HL-60/S4 (cell line): ENCODE data around the gene HTR5A.
"Not testable (repeated sequence)": the region's sequence is repeated elsewhere in the genome, so short reads cannot be mapped to it uniquely, and the experiment has no call there.

ENCODE experiments used
- in situ Hi-C: fragments of 300-500 bp; cut with MboI; formaldehyde crosslinking; loops from 2 replicates; pipeline ENCODE4 v1.14.3; 2022; ENCODE audit warnings: low sequenced_read_pairs

Gene HTR5A

GRCh38 chr7:155069992-155070751, at the start of gene HTR5A:
Gene HTR5A, plus strand, starts transcription at chr7:155070324. Its CDS starts 576 bp downstream, at chr7:155070900.
- in situ Hi-C loops = no loop called here

DNA sequence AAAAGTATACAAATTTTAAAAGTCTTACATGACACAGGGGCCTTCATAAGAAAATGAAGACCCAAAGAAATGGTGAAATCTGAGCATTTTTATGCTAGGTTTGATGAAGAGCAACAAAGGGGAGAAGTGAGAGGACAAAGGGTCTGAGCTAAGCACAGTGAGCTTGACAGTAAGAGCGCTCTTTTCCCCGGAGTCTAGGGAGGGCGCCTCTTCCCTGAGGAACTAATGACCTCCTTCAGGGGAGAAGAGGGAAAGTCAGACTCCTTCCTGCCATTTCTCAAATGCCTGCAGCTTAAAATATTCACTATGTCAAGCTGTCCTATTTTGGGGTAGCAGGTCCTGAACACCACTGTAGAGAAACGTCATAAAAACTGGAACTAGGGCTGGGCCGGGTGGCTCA, 49.1 kb upstream of the HTR5A start:
- in situ Hi-C loops = no loop called here

DNA sequence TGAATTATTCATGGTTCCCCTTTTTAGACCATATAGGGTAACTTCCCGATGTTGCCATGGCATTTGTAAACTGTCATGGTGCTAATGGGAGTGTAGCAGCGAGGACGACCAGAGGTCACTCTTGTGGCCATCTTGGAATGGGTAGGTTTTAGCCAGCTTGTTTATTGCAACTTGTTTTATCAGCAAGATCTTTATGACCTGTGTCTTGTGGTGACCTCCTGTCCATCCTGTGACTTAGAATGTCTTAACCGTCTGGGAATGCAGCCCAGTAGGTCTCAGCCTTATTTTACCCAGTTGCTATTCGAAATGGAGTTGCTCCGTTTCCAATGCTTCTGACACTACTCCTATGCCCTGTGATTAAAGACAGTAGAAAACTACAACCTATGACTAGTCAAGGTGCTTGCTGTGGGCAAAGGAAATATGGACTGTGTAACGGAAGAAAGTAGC, 48.4 kb upstream of the HTR5A start:
- in situ Hi-C loops = no loop called here

GRCh38 chr7:155027879-155028278, 42.2 kb upstream of the HTR5A start:
- in situ Hi-C loops = no loop called here

DNA sequence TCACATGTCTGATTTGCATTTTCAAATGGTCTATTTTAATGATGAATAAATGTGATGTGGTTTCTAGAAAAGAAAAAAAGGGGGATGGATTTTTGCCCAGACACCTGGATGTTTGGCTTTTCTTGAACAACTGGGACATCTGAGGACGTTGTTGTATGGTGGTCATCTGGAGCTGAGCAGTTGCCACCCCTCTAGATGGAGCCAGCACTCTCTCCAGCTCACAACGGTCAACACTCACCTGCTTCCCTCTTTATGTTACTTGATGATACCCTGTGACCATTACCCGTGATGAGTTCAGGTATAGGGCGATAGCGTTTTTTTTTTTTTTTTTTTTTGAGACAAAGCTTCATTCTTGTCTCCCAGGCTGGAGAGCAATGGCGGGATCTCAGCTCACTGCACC, 37.1 kb upstream of the HTR5A start:
- in situ Hi-C loops = no loop called here

DNA sequence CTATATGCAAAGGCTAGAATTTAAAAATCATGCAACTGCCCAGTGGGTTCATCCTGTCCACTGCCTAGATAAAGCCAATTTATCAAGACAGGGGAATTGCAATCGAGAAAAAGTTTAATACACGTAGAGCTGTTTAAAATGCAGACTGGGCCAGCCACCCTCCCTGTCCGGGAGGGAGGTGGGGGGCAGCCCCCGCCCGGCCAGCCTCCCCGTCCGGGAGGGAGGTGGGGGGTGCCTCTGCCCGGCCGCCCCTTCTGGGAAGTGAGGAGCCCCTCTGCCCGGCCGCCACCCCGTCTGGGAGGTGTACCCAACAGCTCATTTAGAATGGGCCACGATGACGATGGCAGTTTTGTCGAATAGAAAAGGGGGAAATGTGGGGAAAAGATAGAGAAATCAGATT, 35.6 kb upstream of the HTR5A start:
- in situ Hi-C loops = not testable (repeated sequence)

DNA sequence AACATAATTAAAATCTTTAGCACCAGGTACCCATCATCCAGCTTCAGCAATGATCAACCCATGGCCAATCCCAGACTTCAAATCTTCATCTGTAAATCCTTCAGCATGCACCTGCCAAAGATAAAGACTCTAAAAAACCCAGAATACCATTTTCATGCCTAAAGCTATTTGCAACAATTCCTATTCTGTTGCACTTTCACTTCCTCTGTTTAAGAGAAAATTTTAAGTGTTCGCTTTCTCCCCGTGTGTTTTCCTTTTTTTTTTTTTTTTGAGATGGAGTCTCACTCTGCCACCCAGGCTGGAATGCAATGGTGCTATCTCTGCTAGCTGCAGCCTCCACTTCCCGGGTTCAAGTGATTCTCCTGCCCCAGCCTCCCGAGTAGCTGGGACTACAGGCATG, 31.8 kb upstream of the HTR5A start:
- in situ Hi-C loops = no loop called here

- in situ Hi-C loops = no loop called here
These were observed 26.4 kb upstream of the HTR5A start for GRCh38 chr7:155043756-155044155.

DNA sequence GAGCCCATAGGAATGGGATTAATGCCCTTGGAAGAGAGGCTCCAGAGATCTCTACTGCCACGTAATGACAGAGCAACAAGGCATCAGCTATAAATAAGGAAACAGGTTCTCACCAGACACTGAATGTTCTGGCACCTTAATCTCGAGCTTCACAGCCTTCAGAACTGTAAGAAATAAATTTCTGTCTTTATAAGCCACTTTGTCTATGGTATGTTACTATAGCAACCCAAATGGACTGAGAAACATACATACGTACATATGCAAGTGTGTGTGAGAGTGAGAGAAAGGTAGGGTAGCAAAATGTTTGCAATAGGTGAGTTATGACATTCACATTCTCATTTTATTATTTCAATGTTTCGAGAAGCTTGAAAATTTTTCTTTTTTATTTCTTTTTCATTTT, 22.1 kb upstream of the HTR5A start:
- in situ Hi-C loops = no loop called here

GRCh38 chr7:155051355-155051754, 18.8 kb upstream of the HTR5A start:
- in situ Hi-C loops = no loop called here

DNA sequence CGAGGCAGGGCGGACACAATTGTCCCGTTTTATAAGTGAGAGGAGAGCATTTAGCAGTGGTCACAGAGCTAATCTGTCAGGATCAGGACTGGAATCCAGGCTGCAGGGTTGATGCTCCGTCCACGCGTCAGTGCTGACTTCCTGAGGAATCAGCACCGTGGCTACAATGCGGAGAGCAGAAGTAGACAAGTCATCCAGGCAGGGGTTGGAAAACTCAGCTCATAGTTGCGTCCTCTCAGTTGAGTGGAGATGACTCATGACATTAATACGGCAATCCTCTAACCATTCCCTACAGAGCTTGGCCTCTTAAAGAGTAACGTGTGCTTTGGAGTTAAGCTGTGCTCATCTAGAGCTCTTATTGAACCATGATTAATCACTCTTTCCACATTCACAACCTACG, 17.1 kb upstream of the HTR5A start:
- in situ Hi-C loops = no loop called here

DNA sequence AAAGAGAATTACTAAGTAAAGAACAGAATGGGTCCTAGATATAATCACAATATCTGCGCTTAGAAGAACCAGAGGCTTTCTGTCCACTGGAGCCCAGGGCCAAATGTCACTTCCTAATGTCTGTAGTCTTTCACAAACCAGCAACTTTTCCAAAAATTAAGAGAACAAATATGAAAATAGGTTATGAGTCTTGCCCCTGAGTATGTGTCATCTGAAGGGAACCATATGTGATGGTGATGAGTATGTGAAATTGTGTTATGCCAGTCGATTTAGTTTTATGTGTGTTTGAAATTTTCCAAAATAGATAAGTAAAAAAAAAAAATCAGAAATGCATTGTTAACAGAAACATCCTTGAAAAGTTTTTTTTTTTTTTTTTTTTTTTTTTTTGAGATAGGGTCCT, 15.4 kb upstream of the HTR5A start:
- in situ Hi-C loops = no loop called here

DNA sequence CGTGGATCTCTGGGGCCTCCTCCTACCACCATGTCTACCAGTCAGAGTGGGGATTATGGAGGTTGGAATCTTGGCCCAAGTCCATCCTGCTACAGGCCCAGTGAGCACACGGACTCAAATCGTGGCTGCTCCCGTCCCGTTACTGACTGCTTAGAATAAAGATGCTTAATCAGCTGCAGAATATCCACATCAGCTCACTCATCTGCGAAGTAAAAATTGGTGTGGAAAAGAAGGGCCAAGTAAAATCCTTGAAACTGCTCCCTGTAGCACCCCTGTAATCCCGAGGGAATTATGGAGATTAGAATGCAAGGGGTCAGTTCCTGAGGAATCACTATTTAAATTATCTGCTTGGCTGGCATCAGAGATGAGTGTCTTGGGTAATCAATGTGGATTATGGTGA, 13.0 kb upstream of the HTR5A start:
- in situ Hi-C loops = no loop called here

- in situ Hi-C loops = no loop called here
These were observed 11.2 kb upstream of the HTR5A start for GRCh38 chr7:155058896-155059295.

GRCh38 chr7:155059703-155060102, 10.4 kb upstream of the HTR5A start:
- in situ Hi-C loops = no loop called here

DNA sequence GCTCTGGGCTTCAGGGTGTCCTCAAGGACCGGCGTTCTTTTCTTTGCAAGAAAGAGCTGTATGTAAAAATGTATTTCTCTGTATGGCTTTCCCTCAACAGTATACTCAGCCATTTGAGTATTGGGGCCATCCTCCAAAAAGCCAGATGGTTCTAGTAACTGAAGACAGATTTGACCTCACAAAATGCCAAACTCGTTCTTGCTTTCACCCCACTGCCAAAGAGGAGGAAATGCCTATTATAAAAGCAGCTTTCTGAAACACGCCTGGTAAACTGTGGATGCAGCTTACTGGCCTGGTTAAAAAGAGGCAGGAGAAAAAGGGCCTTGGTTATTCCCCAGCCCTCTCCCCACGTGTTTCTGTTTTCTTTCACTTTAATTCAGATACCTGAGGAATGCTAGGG, 7.7 kb upstream of the HTR5A start:
- in situ Hi-C loops = no loop called here

GRCh38 chr7:155064186-155064585, 5.9 kb upstream of the HTR5A start:
- in situ Hi-C loops = no loop called here

DNA sequence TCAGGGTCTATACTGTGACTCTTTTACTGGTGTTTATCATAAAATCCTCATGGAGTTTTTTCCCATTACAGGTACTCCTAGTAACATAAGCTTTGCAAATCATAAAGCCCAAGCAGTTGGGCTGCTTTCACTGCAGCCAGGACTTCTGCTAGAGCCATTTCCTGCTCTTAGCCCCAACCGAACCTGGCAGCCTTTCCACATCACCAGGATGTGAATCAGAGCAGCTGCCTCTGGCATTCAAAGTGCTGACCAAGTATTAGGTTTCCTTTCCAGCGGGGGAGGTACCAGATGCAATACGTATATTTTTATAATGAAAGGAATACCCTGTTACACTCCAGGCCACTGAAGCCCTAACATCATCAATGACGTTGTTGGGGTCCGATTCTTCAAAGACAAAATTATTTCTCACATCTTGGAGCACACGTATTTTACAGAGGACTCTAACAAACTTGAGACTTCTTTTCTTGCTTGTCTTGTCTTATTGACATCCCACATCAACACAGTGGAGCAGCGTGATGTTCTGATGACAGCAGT, 3.6 kb upstream of the HTR5A start:
- in situ Hi-C loops = no loop called here

- in situ Hi-C loops = no loop called here
These were observed 1.1 kb downstream of the HTR5A start for GRCh38 chr7:155071121-155071651.

DNA sequence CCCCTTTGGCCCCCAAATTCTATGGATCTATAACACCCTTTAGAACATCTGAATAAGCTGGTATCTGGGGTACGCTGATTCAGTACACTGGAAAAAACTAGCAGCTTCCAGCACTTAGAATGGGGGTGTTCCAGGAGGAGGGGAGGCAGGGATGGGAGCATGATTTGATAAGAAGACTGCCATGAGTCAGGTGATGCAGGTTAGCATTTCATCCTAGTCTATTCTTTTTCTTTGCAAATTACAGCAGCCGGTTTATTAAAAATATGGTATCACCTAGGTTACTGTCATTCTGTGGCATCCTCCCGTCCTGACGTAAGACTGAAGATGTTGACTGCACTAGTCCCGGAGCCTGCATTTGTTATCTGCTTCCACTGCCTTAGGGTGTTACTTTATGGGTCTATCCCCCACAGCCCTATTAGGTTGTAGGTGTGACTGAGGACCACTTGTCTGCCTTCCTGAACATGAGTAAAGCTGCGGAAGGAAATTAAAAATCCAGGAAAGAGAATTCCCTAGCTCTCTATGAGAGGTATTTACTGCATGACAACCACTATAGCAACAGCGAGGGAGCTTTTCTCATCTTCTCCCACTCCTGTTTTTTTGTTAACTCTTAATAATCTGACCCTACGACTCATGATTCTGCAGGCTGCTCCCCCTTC, 1.9 kb downstream of the HTR5A start:
- in situ Hi-C loops = no loop called here

GRCh38 chr7:155073922-155074321, 3.8 kb downstream of the HTR5A start:
- in situ Hi-C loops = no loop called here

DNA sequence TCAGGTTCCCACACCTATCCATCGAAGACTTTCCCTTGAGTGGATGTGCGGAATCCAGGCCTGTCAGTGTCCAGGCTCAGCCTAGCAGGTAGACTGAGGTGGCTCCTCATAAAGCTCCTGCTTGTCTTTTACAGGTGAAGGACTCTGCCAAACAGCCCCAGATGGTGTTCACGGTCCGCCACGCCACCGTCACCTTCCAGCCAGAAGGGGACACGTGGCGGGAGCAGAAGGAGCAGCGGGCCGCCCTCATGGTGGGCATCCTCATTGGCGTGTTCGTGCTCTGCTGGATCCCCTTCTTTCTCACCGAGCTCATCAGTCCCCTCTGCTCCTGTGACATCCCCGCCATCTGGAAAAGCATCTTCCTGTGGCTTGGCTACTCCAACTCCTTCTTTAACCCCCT, 13.9 kb downstream of the HTR5A start:
- in situ Hi-C loops = no loop called here
